Panc1 (cell line): Measurements from ENCODE around the gene THRAP3.

Experiments used
- POLR2AphosphoS5 ChIP-seq: IDR thresholded peaks from 2 replicates; pipeline ENCODE4 v1.6.1; 2012; ENCODE audit warnings: mild to moderate bottlenecking, low read depth, low read length, moderate library complexity
- TCF7L2 ChIP-seq: IDR thresholded peaks from 2 replicates; pipeline ENCODE4 v1.6.1; 2011; ENCODE audit warnings: mild to moderate bottlenecking, low read depth, low read length, inconsistent platforms
- TF ChIP-seq, protein P1 (sequence below): fragments of 450-650 bp; IDR thresholded peaks from 2 replicates; pipeline ENCODE4 v1.5.1; 2017; ENCODE audit warnings: mild to moderate bottlenecking

DNA sequence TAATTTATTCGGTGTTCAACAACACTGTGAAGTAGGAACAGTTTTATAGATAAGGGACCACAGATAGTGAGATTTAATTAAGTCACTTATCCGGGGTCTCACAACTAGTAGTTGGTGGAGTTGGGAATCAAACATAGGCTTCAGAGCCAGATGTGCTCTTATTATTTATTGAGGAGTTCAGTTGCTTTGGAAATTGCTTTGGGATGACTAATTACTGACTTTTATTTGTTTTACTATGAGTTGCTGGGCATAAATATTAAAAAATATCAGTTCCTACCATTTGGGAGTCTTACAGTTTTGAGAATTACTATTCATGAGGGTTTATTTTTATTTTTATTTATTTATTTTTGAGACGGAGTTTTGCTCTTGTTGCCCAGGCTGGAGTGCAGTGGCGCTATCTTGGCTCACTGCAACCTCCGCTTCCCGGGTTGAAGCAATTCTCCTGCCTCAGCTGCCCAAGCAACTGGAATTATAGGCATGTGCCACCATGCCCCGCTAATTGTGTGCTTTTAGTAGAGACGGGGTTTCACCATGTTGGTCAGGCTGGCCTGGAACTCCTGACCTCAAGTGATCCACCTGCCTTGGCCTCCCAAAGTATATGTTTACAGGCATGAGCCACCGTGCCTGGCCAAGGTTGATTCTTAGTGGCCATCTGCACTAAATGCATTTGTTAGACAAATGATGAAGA is 27.7 kb downstream of the THRAP3 start:
- TF ChIP-seq POLR2AphosphoS5 (no peak), TCF7L2 (no peak)
- TF ChIP-seq, protein P1, sequence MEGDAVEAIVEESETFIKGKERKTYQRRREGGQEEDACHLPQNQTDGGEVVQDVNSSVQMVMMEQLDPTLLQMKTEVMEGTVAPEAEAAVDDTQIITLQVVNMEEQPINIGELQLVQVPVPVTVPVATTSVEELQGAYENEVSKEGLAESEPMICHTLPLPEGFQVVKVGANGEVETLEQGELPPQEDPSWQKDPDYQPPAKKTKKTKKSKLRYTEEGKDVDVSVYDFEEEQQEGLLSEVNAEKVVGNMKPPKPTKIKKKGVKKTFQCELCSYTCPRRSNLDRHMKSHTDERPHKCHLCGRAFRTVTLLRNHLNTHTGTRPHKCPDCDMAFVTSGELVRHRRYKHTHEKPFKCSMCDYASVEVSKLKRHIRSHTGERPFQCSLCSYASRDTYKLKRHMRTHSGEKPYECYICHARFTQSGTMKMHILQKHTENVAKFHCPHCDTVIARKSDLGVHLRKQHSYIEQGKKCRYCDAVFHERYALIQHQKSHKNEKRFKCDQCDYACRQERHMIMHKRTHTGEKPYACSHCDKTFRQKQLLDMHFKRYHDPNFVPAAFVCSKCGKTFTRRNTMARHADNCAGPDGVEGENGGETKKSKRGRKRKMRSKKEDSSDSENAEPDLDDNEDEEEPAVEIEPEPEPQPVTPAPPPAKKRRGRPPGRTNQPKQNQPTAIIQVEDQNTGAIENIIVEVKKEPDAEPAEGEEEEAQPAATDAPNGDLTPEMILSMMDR, result no peak
